GM23338 (cell line): ENCODE results near the gene ENOX2. TPM values are rescaled to one million over a fixed set of nuclear protein-coding genes. Genes with fewer than 3 reads are reported as not detected.

ENCODE experiments used
- ATAC-seq: fragments of 200-7000 bp; cut with Tn5 transposase; 3 replicates; pipeline ENCODE4 v1.9.1; 2020
- DNase-seq: peaks from one replicate; pipeline ENCODE4 v3.0.0-alpha.2; 2015; ENCODE audit warnings: low spot score
- H2AFZ ChIP-seq: fragments of 200-600 bp; sonication (generic); 2 replicates; pipeline ENCODE4 v1.8.0; 2016; ENCODE audit warnings: antibody characterized with exemption, mild to moderate bottlenecking, moderate library complexity
- H3F3A ChIP-seq: fragments of 200-600 bp; sonication (generic); replicated peaks from 2 replicates; pipeline ENCODE4 v1.8.0; 2017; ENCODE audit warnings: antibody characterized with exemption, mixed run types, low read depth
- H3K27ac ChIP-seq: fragments of 200-600 bp; sonication (generic); 2 replicates; pipeline ENCODE4 v1.6.1; 2016; ENCODE audit warnings: low read depth
- H3K27me3 ChIP-seq: fragments of 200-600 bp; sonication (generic); 2 replicates; pipeline ENCODE4 v1.8.0; 2016; ENCODE audit warnings: mild to moderate bottlenecking, mixed run types, moderate library complexity; ENCODE audit not compliant: insufficient read depth
- H3K36me3 ChIP-seq: fragments of 200-600 bp; sonication (generic); 2 replicates; pipeline ENCODE4 v1.8.0; 2016; ENCODE audit warnings: mild to moderate bottlenecking; ENCODE audit not compliant: insufficient read depth
- H3K4me1 ChIP-seq: fragments of 200-600 bp; sonication (generic); 2 replicates; pipeline ENCODE4 v1.8.0; 2016; ENCODE audit warnings: mild to moderate bottlenecking, moderate library complexity; ENCODE audit not compliant: insufficient read depth
- H3K4me2 ChIP-seq: fragments of 200-600 bp; sonication (generic); 2 replicates; pipeline ENCODE4 v1.7.1; 2017; ENCODE audit warnings: mixed run types
- H3K4me3 ChIP-seq: fragments of 200-600 bp; sonication (generic); 2 replicates; pipeline ENCODE4 v1.6.1; 2016; ENCODE audit warnings: mixed run types
- H3K79me2 ChIP-seq: fragments of 200-600 bp; sonication (generic); replicated peaks from 2 replicates; pipeline ENCODE4 v1.8.0; 2017; ENCODE audit warnings: mild to moderate bottlenecking; ENCODE audit not compliant: insufficient read depth
- H3K9me2 ChIP-seq: fragments of 200-600 bp; sonication (generic); 2 replicates; pipeline ENCODE4 v1.8.0; 2017; ENCODE audit not compliant: insufficient read depth
- H4K20me1 ChIP-seq: fragments of 200-600 bp; sonication (generic); replicated peaks from 2 replicates; pipeline ENCODE4 v1.8.0; 2017; ENCODE audit warnings: mild to moderate bottlenecking; ENCODE audit not compliant: insufficient read depth
- H3K27ac Mint-ChIP-seq: 2 replicates; pipeline ENCODE4 v1.8.0; 2020; ENCODE audit warnings: inconsistent platforms, mild to moderate bottlenecking, moderate library complexity, mixed read lengths
- H3K27me3 Mint-ChIP-seq: 3 replicates; pipeline ENCODE4 v1.8.0; 2022; ENCODE audit warnings: low read depth, mild to moderate bottlenecking, moderate library complexity, mixed read lengths, inconsistent platforms; ENCODE audit not compliant: insufficient read depth, poor library complexity
- H3K36me3 Mint-ChIP-seq: 3 replicates; pipeline ENCODE4 v1.8.0; 2021; ENCODE audit warnings: low read depth, mild to moderate bottlenecking, inconsistent platforms, moderate library complexity, mixed read lengths
- H3K4me1 Mint-ChIP-seq: 3 replicates; pipeline ENCODE4 v1.8.0; 2020; ENCODE audit warnings: mild to moderate bottlenecking, inconsistent platforms, mixed read lengths
- H3K4me3 Mint-ChIP-seq: 3 replicates; pipeline ENCODE4 v1.8.0; 2021; ENCODE audit warnings: moderate library complexity, mild to moderate bottlenecking, inconsistent platforms, mixed read lengths
- H3K9me3 Mint-ChIP-seq: 3 replicates; pipeline ENCODE4 v1.8.0; 2020; ENCODE audit warnings: moderate library complexity, mild to moderate bottlenecking, inconsistent platforms, mixed read lengths
- ETS1 ChIP-seq: IDR thresholded peaks from 2 replicates; pipeline ENCODE4 v1.6.1; 2016; ENCODE audit warnings: antibody characterized with exemption
- JUNB ChIP-seq: IDR thresholded peaks from one replicate; pipeline ENCODE4 v1.6.1; 2016; ENCODE audit warnings: antibody characterized with exemption; ENCODE audit not compliant: unreplicated experiment
- REST ChIP-seq: IDR thresholded peaks from one replicate; pipeline ENCODE4 v1.6.1; 2018; ENCODE audit warnings: antibody characterized with exemption; ENCODE audit not compliant: unreplicated experiment
- ZNF331 ChIP-seq: fragments of 250-450 bp; sonication (Bioruptor Pico); IDR thresholded peaks from 2 replicates; pipeline ENCODE4 v1.5.0; 2020; ENCODE audit warnings: low read depth, mild to moderate bottlenecking, moderate library complexity
- ZNF462 ChIP-seq: fragments of 250-450 bp; sonication (Bioruptor Pico); IDR thresholded peaks from 2 replicates; pipeline ENCODE4 v1.5.0; 2020; ENCODE audit warnings: mild to moderate bottlenecking, moderate library complexity
- polyA plus RNA-seq: library from polyadenylated mRNA; unstranded; fragments of >200 nt; fragmentation: Nextera tagmentation; extraction: Ambion mirVana; gene quantifications from 2 replicates; pipeline ENCODE4 v1.2.1, GENCODE V29; 2016
- total RNA-seq: library from RNA; depleted of rRNA; stranded (reverse); fragments of >200 nt; shearing (Covaris generic); gene quantifications from 2 replicates; pipeline ENCODE4 v1.2.3, GENCODE V29; 2014

Gene ENOX2
- total and polyA plus RNA-seq, 2 experiments from 2014 or later, result 9.6 to 11.2 TPM

- no peak overlapping the region for H2AFZ ChIP-seq
- Mint-ChIP-seq H3K4me3 (no peak overlapping the region), H3K27me3 (no peaks in the 10 kb centered on the region), H3K27ac (no peak overlapping the region), H3K9me3 (no peaks in the 10 kb centered on the region), H3K4me1 (no peaks in the 10 kb centered on the region), H3K36me3 (no peaks in the 10 kb centered on the region)
- no peaks in the 10 kb centered on the region for H3K9me2 ChIP-seq
- no peak overlapping the region for H3K27ac ChIP-seq
- H3K4me2 ChIP-seq, result no peak overlapping the region
- H3K4me1 ChIP-seq, result no peaks in the 10 kb centered on the region
- H4K20me1 ChIP-seq, result no peaks in the 10 kb centered on the region
- no peak for ATAC-seq
- no peaks in the 10 kb centered on the region for H3K79me2 ChIP-seq
- TF ChIP-seq ZNF331 (CRISPR knock-in tag) (no peak), ZNF462 (CRISPR knock-in tag) (no peak), ETS1 (no peak), JUNB (no peak), REST (no peak)
- no peak for DNase-seq
- no peaks in the 10 kb centered on the region for H3K27me3 ChIP-seq
- no peaks in the 10 kb centered on the region for H3F3A ChIP-seq
- no peak overlapping the region for H3K4me3 ChIP-seq
- no peaks in the 10 kb centered on the region for H3K36me3 ChIP-seq
These were observed 144.9 kb downstream of the ENOX2 start for GRCh38 chrX:130758072-130758471.
